Ishikawa (cell line): Measurements from ENCODE around the gene FGGY.

Source experiments
- CEBPB ChIP-seq: IDR thresholded peaks from 2 replicates; pipeline ENCODE4 v1.6.1; 2012
- TAF1 ChIP-seq: IDR thresholded peaks from 2 replicates; pipeline ENCODE4 v1.6.1; 2012; ENCODE audit warnings: low read depth, mild to moderate bottlenecking
- TCF12 ChIP-seq: IDR thresholded peaks from 2 replicates; pipeline ENCODE4 v1.6.1; 2012; ENCODE audit warnings: low read depth
- YY1 ChIP-seq: IDR thresholded peaks from 2 replicates; pipeline ENCODE4 v1.6.1; 2012; ENCODE audit warnings: low read depth
- TF ChIP-seq, protein P1 (sequence below): IDR thresholded peaks from 2 replicates; pipeline ENCODE4 v1.6.1; 2012; ENCODE audit warnings: low read depth, mild to moderate bottlenecking

DNA sequence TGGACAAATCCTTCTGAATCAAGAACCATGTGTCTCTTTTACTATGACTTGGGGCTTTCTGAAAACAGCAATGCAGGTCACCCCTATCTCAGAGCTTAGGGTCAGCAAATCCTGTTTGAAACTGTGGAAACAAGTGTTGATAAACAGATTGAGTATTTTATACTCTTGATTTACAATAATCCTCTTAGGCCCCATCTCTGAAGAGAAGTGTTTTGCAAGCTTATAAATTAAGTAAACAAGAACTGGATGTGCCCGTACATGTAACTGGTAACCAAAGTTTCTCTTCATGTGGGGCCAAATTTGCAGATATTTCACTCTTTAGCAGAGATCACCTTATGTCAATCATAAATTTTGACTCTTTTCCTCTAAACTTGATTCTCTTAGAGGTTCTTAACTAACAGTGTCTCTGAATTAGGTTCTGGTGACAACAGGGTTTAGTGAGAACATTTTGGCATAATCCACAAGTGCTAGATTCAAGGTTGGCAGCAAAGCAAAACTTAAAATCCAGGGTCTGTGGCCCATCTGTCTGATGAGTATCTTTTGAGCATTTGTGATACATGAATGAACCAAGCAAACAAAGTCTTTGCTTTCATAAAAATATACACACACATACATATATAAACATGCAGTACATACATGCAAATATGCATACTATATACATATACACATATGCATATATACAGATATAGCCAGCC, 334.8 kb downstream of the FGGY start:
- TF ChIP-seq, protein P1, sequence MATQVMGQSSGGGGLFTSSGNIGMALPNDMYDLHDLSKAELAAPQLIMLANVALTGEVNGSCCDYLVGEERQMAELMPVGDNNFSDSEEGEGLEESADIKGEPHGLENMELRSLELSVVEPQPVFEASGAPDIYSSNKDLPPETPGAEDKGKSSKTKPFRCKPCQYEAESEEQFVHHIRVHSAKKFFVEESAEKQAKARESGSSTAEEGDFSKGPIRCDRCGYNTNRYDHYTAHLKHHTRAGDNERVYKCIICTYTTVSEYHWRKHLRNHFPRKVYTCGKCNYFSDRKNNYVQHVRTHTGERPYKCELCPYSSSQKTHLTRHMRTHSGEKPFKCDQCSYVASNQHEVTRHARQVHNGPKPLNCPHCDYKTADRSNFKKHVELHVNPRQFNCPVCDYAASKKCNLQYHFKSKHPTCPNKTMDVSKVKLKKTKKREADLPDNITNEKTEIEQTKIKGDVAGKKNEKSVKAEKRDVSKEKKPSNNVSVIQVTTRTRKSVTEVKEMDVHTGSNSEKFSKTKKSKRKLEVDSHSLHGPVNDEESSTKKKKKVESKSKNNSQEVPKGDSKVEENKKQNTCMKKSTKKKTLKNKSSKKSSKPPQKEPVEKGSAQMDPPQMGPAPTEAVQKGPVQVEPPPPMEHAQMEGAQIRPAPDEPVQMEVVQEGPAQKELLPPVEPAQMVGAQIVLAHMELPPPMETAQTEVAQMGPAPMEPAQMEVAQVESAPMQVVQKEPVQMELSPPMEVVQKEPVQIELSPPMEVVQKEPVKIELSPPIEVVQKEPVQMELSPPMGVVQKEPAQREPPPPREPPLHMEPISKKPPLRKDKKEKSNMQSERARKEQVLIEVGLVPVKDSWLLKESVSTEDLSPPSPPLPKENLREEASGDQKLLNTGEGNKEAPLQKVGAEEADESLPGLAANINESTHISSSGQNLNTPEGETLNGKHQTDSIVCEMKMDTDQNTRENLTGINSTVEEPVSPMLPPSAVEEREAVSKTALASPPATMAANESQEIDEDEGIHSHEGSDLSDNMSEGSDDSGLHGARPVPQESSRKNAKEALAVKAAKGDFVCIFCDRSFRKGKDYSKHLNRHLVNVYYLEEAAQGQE: no peak
- no peak for TF ChIP-seq TAF1
- TF ChIP-seq YY1: no peak
- no peak for TF ChIP-seq CEBPB
- no peak for TF ChIP-seq TCF12
